Measurements from ENCODE around the gene SCD.
"Not testable (repeated sequence)": the region's sequence is repeated elsewhere in the genome, so short reads cannot be mapped to it uniquely, and the experiment has no call there.

SCD gene

DNA sequence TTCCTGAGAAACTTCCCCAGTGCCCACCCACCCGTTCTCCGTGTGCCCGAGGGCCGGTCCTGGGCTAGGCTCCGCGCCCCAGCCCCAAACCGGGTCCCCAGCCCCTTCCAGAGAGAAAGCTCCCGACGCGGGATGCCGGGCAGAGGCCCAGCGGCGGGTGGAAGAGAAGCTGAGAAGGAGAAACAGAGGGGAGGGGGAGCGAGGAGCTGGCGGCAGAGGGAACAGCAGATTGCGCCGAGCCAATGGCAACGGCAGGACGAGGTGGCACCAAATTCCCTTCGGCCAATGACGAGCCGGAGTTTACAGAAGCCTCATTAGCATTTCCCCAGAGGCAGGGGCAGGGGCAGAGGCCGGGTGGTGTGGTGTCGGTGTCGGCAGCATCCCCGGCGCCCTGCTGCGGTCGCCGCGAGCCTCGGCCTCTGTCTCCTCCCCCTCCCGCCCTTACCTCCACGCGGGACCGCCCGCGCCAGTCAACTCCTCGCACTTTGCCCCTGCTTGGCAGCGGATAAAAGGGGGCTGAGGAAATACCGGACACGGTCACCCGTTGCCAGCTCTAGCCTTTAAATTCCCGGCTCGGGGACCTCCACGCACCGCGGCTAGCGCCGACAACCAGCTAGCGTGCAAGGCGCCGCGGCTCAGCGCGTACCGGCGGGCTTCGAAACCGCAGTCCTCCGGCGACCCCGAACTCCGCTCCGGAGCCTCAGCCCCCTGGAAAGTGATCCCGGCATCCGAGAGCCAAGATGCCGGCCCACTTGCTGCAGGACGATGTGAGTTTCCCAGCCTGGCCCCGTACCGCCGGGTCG is at the start of gene SCD:
Gene SCD (plus strand): TSS at position 469 of the 803 bp plus-strand sequence. CDS start 272 bp downstream, at position 741.
- peak within 1 kb of the TSS; percentile 87 for H2AFZ ChIP-seq
- no peaks in the 10 kb centered on the region for H3K9me3 ChIP-seq (ENCODE audit: control insufficient read depth, low read length)
- no peaks in the 10 kb centered on the region for H3K79me2 ChIP-seq
- H3K4me3 ChIP-seq (ENCODE audit: low read depth, low read length): peak within 1 kb of the TSS; percentile 84
- H3K27ac ChIP-seq: peak within 1 kb of the TSS; percentile 42
- no peak for TF ChIP-seq CTCF (IDR thresholded peaks at IDR 0.05)
- peak within 1 kb of the TSS; percentile 80 for H3K4me2 ChIP-seq (ENCODE audit: low read length)
- peaks cover 10% of the 10 kb centered on the region for H3K4me1 ChIP-seq
- H3K9ac ChIP-seq: peak within 1 kb of the TSS; percentile 46
- H3K36me3 ChIP-seq (ENCODE audit: control insufficient read depth, insufficient read depth, low read length): no peaks in the 10 kb centered on the region
- H3K27me3 ChIP-seq (ENCODE audit: control insufficient read depth, insufficient read depth, low read length): no peaks in the 10 kb centered on the region

GRCh38 chr10:100297242-100297641 is 49.8 kb upstream of the SCD start:
- Histone ChIP-seq H3K4me1 (no peaks in the 10 kb centered on the region), H3K4me2 (ENCODE audit: low read length) (no peak overlapping the region), H3K4me3 (ENCODE audit: low read depth, low read length) (no peak overlapping the region), H3K9ac (no peak overlapping the region), H3K27ac (no peak overlapping the region), H3K36me3 (ENCODE audit: control insufficient read depth, insufficient read depth, low read length) (no peaks in the 10 kb centered on the region), H3K27me3 (ENCODE audit: control insufficient read depth, insufficient read depth, low read length) (no peaks in the 10 kb centered on the region), H3K9me3 (ENCODE audit: control insufficient read depth, low read length) (no peaks in the 10 kb centered on the region), H2AFZ (no peak overlapping the region), H3K79me2 (no peaks in the 10 kb centered on the region)
- TF ChIP-seq CTCF (IDR thresholded peaks at IDR 0.05): no peak

DNA sequence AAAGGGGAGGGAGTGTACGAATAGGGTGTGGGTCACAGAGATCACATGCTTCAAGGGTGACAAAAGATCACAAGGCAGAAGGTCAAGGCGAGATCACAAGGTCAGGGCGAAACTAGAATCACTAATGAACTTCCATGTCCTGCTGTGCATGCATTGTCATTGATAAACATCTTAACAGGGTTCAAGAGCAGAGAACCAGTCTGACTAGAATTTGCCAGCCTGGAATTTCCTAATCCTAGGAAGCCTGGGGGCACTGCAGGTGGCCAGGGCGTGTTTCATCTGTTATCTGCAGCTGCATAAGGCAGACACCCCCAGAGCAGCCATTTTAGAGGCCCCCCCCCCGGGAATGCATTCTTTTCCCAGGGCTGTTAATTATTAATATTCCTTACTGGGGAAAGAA is 45.9 kb upstream of the SCD start:
- H3K9ac ChIP-seq; H3K4me3 ChIP-seq (ENCODE audit: low read depth, low read length); H2AFZ ChIP-seq; H3K27ac ChIP-seq; H3K27me3 ChIP-seq (ENCODE audit: control insufficient read depth, insufficient read depth, low read length); H3K4me1 ChIP-seq; H3K4me2 ChIP-seq (ENCODE audit: low read length); H3K36me3 ChIP-seq (ENCODE audit: control insufficient read depth, insufficient read depth, low read length); H3K79me2 ChIP-seq; H3K9me3 ChIP-seq (ENCODE audit: control insufficient read depth, low read length): not testable (repeated sequence)

GRCh38 chr10:100303724-100304319 is 43.2 kb upstream of the SCD start:
- no peak overlapping the region for H3K9ac ChIP-seq
- no peaks in the 10 kb centered on the region for H3K79me2 ChIP-seq
- H3K36me3 ChIP-seq (ENCODE audit: control insufficient read depth, insufficient read depth, low read length): no peaks in the 10 kb centered on the region
- H3K27me3 ChIP-seq (ENCODE audit: control insufficient read depth, insufficient read depth, low read length): no peaks in the 10 kb centered on the region
- no peak overlapping the region for H3K4me3 ChIP-seq (ENCODE audit: low read depth, low read length)
- no peak overlapping the region for H3K27ac ChIP-seq
- no peaks in the 10 kb centered on the region for H3K4me1 ChIP-seq
- no peaks in the 10 kb centered on the region for H3K9me3 ChIP-seq (ENCODE audit: control insufficient read depth, low read length)
- no peak overlapping the region for H2AFZ ChIP-seq
- no peak overlapping the region for H3K4me2 ChIP-seq (ENCODE audit: low read length)
- peak; percentile 48 for TF ChIP-seq CTCF (IDR thresholded peaks at IDR 0.05)

DNA sequence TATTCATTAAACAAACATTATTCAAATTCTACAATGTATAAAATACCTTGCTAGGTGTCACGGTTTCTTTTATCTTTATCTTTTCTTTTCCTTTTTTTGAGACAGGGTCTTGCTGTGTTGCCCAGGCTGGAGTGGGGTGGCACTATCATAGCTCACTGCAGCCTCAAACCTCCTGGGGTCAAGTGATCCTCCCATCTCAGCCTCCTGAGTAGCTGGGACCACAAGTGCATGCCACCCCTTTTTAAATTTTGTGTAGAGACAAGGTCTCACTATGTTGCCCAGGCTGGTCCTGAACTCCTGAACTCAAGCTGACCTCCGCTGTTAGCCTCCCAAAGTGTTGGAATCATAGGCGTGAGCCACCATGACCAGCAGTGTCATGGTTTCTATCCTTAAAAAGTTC is 42.6 kb upstream of the SCD start:
- H3K27me3 ChIP-seq (ENCODE audit: control insufficient read depth, insufficient read depth, low read length): no peaks in the 10 kb centered on the region

More for the DNA sequence above, 42.6 kb upstream of the SCD start:
- Histone ChIP-seq H2AFZ (no peak overlapping the region), H3K79me2 (no peaks in the 10 kb centered on the region), H3K4me3 (ENCODE audit: low read depth, low read length) (no peak overlapping the region), H3K4me2 (ENCODE audit: low read length) (no peak overlapping the region), H3K27ac (no peak overlapping the region), H3K9me3 (ENCODE audit: control insufficient read depth, low read length) (no peaks in the 10 kb centered on the region), H3K4me1 (no peaks in the 10 kb centered on the region), H3K9ac (no peak overlapping the region), H3K36me3 (ENCODE audit: control insufficient read depth, insufficient read depth, low read length) (no peaks in the 10 kb centered on the region)
- TF ChIP-seq CTCF (IDR thresholded peaks at IDR 0.05): no peak

All from parathyroid adenoma (tissue), 2 donors.